ENCODE measurements around the gene CDC37.
"Not testable (repeated sequence)": the region's sequence is repeated elsewhere in the genome, so short reads cannot be mapped to it uniquely, and the experiment has no call there.

Gene CDC37

DNA sequence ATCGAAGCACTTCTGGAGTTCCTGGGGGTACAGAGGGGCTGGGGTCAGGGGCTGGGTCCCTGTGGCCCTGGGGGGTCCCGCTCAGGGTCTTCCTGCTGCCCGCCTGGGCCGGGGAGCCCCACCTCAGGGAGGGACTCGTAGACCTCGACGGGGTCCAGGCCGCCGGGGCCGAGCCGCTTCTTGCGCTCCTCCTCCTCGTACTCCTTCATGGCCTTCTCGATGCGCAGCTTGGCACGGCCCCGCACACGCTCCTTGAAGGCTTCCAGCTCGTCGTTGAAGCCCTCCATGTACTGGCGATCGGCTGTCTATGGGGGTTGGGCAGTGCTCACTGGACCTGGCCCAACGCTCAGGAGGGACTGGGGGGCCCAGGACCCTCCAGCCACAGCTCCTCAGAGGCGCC is 10.2 kb downstream of the CDC37 start:
- DNase-seq: no peak

- no peak for DNase-seq
Measured at GRCh38 chr19:10392120-10392519, 11.2 kb downstream of the CDC37 start.

GRCh38 chr19:10390652-10391286 is 12.6 kb downstream of the CDC37 start:
- DNase-seq: peak; percentile 62

DNA sequence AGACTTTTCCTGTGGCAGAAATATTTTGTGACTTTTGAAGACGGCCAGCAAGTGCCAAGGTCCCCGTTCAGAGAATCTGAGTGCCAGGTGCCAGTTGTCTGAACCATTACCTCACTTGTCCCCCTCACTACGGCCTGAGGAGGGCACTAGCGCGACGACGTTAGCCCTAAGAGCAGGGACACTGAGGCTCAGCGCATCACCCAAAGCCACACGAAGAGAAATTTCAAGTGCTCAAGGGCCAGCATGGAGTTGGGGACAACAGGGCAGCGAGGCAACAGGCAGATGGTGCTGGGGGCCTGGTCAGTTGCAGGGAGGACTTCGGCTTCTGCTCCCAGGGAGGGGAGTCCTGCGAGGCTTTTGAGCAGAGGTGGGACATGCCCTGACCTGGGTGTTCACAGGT is 13.5 kb downstream of the CDC37 start:
- DNase-seq: peak; percentile 35

- DNase-seq: peak; percentile 79
Measured at GRCh38 chr19:10388957-10389356, 14.4 kb downstream of the CDC37 start.

DNA sequence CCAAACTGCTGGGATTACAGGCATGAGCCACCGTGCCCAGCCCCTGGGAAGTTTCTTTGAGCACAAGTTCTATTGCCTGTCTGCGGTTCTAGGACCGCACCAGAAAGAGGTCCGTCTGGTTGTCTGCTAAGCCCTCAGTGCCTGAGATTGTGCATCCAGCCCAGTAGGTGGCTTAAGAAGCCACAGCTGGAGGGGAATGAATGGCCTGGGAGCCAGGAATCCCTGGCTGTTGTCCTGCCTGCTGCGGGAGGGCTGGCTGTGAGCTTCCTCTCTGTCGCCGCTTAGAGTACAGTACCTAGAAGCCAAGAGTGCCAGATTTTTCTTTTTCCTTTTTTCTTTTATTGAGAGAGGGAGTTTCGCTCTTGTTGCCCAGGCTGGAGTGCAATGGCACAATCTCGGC is 18.8 kb downstream of the CDC37 start:
- DNase-seq: no peak

DNA sequence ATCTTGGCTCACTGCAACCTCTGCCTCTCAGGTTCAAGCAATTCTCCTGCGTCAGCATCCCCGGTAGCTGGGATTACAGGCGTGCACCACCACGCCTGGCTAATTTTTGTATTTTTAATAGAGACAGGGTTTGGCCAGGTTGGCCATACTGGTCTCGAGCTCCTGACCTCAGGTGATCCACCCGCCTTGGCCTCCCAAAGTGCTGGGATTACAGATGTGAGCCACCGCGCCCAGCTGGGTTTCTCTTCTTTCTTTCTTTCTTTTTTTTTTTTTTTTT is 20.2 kb downstream of the CDC37 start:
- not testable (repeated sequence) for DNase-seq

- DNase-seq: peak; percentile 94
Measured at GRCh38 chr19:10380313-10381102, 22.8 kb downstream of the CDC37 start, which contains the start of gene TYK2. Gene TYK2, minus strand, starts transcription at chr19:10380572. Its CDS starts 2,166 bp downstream, at chr19:10378406.

DNA sequence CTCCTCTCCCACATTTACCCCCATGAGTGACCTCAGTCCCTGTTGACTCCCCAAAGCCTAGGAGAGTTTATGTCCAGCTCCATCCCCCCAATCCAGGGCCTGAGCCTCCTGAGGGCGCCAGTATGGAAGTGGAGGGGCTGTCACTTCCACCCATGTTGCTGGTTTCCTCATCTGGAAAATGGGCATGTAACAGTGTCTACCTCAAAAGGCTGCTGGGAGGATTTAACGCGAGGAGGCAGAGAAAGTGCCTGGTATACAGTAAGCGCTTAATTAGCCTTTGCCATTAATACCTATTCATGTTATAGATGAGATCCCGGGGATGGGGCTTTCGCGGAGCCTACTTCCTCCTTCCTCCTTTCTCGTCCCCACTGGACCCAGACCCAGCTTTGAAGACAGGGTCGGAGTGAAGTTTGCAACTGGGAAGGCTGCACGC is 23.4 kb downstream of the CDC37 start:
- no peak for DNase-seq

DNA sequence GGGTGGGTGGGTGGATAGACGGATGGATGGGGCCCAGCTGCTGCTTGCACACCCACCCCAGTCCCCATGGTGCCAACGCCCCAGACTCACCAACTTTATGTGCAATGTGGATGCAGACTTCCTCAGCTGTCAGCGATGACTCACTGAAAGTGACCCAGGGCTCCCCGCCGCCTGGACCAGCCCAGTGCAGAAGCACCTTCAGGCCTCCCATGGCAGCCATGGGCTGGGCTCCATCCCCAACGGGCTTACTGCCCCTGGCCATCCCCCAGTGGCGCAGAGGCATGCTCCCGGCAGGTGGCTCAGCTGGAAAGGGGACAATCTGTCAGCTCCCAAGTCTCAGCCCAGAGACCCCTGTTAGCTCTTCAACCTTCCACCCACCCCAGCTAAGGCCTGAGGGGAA is 25.2 kb downstream of the CDC37 start:
- no peak for DNase-seq

- not testable (repeated sequence) for DNase-seq
Measured at GRCh38 chr19:10377140-10377640, 26.2 kb downstream of the CDC37 start.

- no peak for DNase-seq
Measured at GRCh38 chr19:10374931-10375330, 28.4 kb downstream of the CDC37 start.

DNA sequence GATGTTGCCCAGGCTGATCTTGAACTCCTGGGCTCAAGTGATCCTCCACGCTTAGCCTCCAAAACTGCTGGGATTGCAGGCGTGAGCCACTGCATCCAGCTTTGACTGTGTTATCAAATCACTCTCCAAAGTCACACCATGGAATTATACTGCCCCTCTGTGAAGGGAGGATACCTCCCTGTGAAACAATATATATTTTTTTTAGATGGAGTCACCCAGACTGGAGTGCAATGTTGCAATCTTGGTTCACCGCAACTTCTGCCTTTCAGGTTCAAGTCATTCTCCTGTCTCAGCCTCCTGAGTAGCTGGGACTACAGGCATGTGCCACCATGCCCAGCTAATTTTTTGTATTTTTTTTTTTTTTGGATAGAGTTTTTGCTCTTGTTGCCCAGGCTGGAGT is 30.7 kb downstream of the CDC37 start:
- DNase-seq: no peak

DNA sequence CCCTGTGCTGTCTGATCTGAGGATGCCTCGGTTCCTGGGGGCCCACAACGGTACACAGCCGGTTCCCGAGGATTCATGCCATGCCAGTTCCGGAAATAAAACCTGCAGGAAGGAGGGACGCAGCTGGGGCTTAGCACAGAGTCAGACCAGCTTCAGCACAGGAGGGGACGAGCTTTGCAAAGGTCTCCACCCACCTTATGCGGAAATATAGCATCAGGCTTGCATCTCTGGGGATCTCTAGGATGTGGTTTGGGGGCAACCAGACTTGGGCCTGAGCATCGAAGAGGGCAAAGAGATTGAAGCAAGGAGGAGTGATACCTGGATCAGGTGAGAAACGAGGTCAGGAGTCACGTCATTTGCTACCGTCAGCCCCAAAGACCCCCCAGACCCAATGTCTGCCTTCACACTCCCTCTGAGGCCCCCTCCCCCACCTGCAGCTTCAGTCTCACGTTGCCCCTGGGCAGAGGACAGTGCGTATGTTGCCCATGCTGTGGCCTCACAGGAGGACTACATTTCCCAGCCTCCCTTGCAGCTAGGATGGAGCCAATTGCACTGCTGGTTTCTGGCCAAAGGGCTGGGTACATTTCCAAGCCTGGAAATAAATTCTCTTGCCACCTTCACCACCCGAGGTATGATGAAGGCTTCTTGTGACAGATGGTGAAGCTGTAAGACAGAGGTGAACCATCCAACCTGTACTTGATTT is 35.1 kb downstream of the CDC37 start:
- no peak for DNase-seq

DNA sequence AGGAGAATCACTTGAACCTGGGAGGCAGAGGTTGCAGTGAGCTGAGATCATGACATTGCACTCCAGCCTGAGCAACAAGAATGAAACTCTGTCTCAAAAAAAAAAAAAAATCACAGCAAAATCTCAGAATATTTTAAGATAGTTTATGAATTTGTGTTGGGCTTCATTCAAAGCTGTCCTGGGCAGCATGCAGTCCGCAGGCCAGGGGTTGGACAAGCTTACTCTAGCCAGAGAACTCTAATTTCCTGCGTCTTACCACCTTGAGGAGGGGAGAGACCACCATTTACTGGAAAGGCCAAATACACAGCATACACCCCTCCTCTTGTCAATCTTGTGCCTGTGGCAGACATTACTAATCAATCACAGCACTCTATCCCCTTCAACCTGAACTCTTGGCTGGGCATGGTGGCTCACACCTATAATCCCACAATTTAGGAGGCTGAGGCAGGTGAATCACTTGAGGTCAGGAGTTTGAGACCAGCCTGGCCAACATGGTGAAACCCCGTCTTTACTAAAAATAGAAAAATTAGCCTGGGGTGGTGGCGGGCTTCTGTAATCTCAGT is 36.3 kb downstream of the CDC37 start:
- DNase-seq: not testable (repeated sequence)

DNA sequence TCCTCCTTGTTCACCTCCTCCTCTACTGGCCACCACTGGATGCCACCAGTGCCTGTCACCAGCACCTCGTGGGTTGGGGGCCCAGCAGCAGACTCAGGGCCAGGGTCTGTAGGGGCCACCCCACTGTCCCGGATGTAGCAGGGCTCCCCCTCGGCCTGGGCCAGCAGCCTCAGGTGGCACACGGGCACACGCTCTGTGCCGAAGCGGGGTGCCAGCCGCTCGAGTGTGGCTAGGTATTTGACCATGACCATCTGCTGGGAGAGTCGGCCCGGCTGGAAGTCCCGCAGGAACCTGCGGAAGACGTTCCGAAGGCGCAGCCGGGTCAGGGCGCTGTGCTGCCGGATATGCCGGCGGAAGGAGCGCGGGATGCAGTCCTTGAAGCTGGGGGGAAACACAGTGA is 37.8 kb downstream of the CDC37 start:
- DNase-seq: no peak

DNA sequence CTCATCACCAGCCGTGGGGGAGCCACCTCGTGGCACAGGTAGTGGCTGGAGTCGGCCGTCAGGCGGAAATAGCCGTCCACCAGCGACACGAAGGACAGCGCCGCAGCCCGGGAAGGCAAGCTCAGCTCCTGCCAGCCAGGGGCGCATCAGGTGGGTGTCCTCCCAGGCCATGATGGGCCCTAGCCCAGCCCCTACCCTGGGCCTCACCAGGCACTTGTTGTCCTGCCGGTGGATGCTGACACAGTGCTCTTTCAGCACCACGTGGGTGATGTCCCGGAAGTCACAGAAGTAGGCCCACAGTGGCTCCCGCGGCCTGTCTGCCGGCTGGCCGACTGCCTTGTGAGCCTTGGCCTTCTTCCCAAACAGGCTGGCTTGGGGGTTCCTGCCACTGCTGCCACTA is 38.7 kb downstream of the CDC37 start:
- no peak for DNase-seq

DNA sequence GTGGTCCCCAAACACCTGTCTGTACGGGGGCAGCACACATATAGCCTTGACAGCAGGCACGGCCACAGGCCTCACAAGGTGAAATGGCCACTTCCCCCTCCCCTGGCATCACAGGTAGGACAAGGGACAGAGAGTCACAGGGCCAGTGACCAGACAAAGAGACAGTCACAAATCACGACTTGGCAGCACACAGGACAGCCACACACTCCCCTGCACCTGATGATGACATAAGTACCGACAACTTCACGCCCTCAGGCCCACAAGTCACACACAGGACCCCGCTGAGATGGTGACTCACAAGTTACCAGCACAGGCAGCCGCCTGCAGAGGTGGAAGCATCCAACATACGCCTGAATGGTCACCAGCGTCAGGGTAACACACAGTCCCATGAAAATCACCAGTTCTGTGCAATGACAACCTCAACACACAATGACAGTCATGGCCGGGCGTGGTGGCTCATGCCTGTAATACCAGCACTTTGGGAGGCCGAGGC is 39.5 kb downstream of the CDC37 start:
- DNase-seq: no peak

GRCh38 chr19:10362259-10362658 is 41.1 kb downstream of the CDC37 start:
- no peak for DNase-seq

- DNase-seq: no peak
Measured at GRCh38 chr19:10361569-10362011, 41.8 kb downstream of the CDC37 start.

DNA sequence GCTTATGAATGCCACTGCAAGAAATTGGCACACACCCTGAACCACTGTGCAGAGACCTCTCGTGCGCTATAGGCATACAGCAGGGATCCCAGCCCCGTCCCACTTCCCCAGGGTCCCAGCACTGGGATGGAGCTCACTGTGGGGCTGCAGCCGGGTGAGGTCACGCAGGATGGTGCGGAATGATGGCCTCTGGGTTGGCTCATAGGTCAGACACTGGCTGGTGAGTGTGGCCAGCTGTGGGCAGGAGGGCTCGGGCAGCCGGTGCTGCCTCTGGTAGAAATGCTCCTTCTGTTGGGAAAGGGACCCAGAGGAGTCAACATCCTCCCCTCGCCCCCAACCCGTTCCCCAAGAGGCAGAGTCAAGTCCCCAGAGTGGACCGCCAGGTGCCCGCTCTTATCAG is 46.9 kb downstream of the CDC37 start:
- no peak for DNase-seq

DNA sequence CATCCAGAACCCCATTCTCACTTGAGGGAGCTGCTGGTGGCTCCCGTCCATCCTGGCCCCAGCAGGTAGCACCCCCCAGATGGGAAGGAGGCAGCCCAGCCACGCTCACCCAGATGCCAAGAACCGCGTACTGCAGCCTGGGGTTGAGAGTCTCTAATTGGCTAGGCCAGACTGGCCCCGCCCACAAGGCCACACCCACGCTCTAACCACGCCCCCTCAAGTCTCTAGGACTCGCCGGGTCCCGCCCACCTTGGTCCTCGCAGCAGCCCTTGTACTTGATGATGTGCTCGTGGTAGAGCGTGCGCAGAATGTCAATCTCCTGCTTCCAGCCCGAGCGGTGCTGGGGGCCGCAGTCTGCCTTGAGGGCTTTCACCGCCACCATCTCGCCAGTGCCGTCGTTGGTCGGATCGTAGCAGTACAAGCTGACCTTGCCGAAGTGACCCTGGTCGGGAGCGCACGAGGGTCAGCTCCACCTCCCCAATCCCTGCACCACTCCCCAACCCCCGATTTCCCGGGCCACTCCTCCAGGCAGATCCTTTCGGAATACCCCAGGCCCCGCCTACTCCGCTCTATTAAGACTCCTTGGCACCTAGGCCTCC is 49.5 kb downstream of the CDC37 start:
- peak; percentile 63 for DNase-seq
